Measurements from ENCODE around the gene KCTD11. TPM values are rescaled to one million over a fixed set of nuclear protein-coding genes. Genes with fewer than 3 reads are reported as not detected.

KCTD11 gene
- total RNA-seq, 1 experiment from 2014 or later, result 5.4 TPM

DNA sequence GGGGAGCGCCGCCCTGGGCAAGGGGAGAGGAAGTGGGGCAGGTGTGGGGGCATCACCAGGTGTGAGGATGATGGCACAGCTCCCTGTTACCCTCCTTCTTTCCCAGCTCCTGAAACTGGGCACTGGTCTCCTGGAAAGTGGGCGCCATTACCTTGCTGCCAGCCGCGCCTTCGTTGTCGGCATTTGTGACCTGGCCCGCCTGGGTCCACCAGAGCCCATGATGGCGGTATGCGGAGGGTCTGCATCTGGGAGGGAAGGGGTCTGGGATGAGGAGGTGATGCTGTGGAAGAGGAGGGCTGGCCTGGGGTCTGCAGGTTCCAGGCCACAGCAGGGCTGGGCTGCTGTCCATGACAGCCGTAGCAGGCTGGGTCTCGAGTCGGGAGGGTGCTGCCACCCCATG is 10.1 kb upstream of the KCTD11 start (continued):
- no peak for TF ChIP-seq ZNF274 (IDR thresholded peaks at IDR 0.05; ENCODE audit: low read depth, low read length)
- no peak for TF ChIP-seq EZH2phosphoT487 (IDR thresholded peaks at IDR 0.05; ENCODE audit: borderline replicate concordance)
- no peak for TF ChIP-seq RAD21 (IDR thresholded peaks at IDR 0.05; ENCODE audit: low read depth)

DNA sequence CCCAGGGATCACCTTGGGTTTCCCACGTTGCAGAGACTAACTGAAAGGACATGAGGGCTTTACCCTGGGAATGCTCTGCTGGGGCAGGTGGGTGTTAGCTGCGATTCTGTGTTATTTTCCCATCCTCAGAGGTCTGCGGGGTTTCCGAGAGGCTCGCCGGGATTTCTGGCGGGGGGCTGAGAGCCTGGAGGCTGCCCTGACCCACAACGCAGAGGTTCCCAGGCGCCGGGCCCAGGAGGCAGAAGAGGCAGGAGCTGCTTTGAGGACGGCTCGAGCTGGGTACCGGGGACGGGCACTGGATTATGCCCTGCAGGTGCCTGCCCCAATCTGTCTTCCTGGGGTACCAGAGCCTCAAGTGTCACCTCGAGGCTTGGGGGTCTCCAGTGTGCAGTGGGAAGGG is 8.7 kb upstream of the KCTD11 start:
- no peak overlapping the region for H2AFZ ChIP-seq (ENCODE audit: low read depth, low read length, poor library complexity, severe bottlenecking)
- H3K79me2 ChIP-seq (ENCODE audit: insufficient read depth, low read length), result no peaks in the 10 kb centered on the region; the same call in 1 of the 2 replicates
- no peak overlapping the region for H3K9ac ChIP-seq (ENCODE audit: low read length)
- no TSS peak for BruUV-seq (replicated peaks)
- H3K4me1 ChIP-seq (ENCODE audit: control insufficient read depth in 1 of 2, insufficient read depth in 2 of 2, low read length in 2 of 2), result no peaks in the 10 kb centered on the region; a peak in 1 of 4 replicates
- intact Hi-C loops (cut with micrococcal nuclease), result no loop called here
- H3K27ac ChIP-seq (ENCODE audit: low read depth, low read length), result no peak overlapping the region
- H4K20me1 ChIP-seq (ENCODE audit: insufficient read depth), result no peaks in the 10 kb centered on the region
- no peaks in the 10 kb centered on the region for H3K9me2 ChIP-seq (ENCODE audit: insufficient read depth)
- H3K9me3 ChIP-seq (ENCODE audit: control insufficient read depth in 1 of 2, insufficient read depth in 1 of 2, low read depth in 1 of 2, low read length in 2 of 2), result no peaks in the 10 kb centered on the region
- H3K36me3 ChIP-seq (ENCODE audit: control insufficient read depth in 1 of 2, insufficient read depth in 2 of 2, low read length in 2 of 2), result no peaks in the 10 kb centered on the region
- H3K27me3 ChIP-seq (ENCODE audit: insufficient read depth, low read length), result no peaks in the 10 kb centered on the region
- POLR2A ChIA-PET, result interaction anchor here (1.0 kb wide), 1 partner anchor 14 kb away, joined by 3 read pairs; the partner anchor contains the start of gene NEURL4
- H3K4me2 ChIP-seq (ENCODE audit: low read length), result no peak overlapping the region
- RAD21 ChIA-PET (ENCODE audit: low non-redundant PET in 1 of 2, low total read pairs in 2 of 2, uncharacterized antibody in 2 of 2, unreplicated experiment in 2 of 2), result no interaction called here
- no peak overlapping the region for H3K4me3 ChIP-seq (replicated peaks in 1 of 2; ENCODE audit: low read depth in 1 of 2, low read length in 2 of 2)
- TF ChIP-seq JUND (IDR thresholded peaks at IDR 0.05) (no peak), RAD21 (IDR thresholded peaks at IDR 0.05; ENCODE audit: low read depth) (no peak), SIN3A (IDR thresholded peaks at IDR 0.05; ENCODE audit: low read depth) (no peak), YY1 (IDR thresholded peaks at IDR 0.05; ENCODE audit: extremely low read depth, insufficient replicate concordance, low read depth, low read length) (no peak), CBX3 (IDR thresholded peaks at IDR 0.05; ENCODE audit: low read depth) (no peak), EZH2 (IDR thresholded peaks at IDR 0.05) (no peak), POLR2AphosphoS5 (IDR thresholded peaks at IDR 0.05; ENCODE audit: low read depth, low read length) (no peak), ZFX (IDR thresholded peaks at IDR 0.05) (no peak), CEBPB (IDR thresholded peaks at IDR 0.05; ENCODE audit: low read depth) (no peak)
- TF ChIP-seq, protein P1, sequence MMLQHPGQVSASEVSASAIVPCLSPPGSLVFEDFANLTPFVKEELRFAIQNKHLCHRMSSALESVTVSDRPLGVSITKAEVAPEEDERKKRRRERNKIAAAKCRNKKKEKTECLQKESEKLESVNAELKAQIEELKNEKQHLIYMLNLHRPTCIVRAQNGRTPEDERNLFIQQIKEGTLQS (IDR thresholded peaks at IDR 0.05), result no peak
- TF ChIP-seq, protein P2, sequence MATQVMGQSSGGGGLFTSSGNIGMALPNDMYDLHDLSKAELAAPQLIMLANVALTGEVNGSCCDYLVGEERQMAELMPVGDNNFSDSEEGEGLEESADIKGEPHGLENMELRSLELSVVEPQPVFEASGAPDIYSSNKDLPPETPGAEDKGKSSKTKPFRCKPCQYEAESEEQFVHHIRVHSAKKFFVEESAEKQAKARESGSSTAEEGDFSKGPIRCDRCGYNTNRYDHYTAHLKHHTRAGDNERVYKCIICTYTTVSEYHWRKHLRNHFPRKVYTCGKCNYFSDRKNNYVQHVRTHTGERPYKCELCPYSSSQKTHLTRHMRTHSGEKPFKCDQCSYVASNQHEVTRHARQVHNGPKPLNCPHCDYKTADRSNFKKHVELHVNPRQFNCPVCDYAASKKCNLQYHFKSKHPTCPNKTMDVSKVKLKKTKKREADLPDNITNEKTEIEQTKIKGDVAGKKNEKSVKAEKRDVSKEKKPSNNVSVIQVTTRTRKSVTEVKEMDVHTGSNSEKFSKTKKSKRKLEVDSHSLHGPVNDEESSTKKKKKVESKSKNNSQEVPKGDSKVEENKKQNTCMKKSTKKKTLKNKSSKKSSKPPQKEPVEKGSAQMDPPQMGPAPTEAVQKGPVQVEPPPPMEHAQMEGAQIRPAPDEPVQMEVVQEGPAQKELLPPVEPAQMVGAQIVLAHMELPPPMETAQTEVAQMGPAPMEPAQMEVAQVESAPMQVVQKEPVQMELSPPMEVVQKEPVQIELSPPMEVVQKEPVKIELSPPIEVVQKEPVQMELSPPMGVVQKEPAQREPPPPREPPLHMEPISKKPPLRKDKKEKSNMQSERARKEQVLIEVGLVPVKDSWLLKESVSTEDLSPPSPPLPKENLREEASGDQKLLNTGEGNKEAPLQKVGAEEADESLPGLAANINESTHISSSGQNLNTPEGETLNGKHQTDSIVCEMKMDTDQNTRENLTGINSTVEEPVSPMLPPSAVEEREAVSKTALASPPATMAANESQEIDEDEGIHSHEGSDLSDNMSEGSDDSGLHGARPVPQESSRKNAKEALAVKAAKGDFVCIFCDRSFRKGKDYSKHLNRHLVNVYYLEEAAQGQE (IDR thresholded peaks at IDR 0.05; ENCODE audit: low read depth), result no peak
- CTCF ChIA-PET, result interaction anchor here (2.2 kb wide), 1 partner anchor 14 kb away, joined by 6 read pairs; the partner anchor contains the start of gene NEURL4
- DNase-seq (ENCODE audit: low read depth, low spot score) (no peak), ATAC-seq (no peak)
